Liver (tissue), 5 donors: Measurements from ENCODE around the gene HEPHL1. TPM values are rescaled to one million over a fixed set of nuclear protein-coding genes. Genes with fewer than 3 reads are reported as not detected.

Source experiments
- polyA plus RNA-seq, 2 donors: library from polyadenylated mRNA; stranded (reverse) in 1 of 2; unstranded in 1 of 2; fragments of 200-250 nt in 1 of 2; fragments of >200 nt in 1 of 2; fragmentation: Nextera tagmentation in 1 of 2; extraction: Ambion mirVana in 1 of 2; gene quantifications; one replicate each; pipeline versions ENCODE4 v1.2.1 to v1.2.3, GENCODE V29; 2013 to 2015
- small RNA-seq: library from RNA; depleted of rRNA; stranded (forward); fragments of <200 nt; gene quantifications from one replicate; pipeline ENCODE3, GENCODE V24; 2014
- total RNA-seq, 2 donors: library from RNA; depleted of rRNA; stranded (reverse); fragments of >200 nt; gene quantifications; one replicate each; pipeline ENCODE4 v1.2.3, GENCODE V29; 2014
- donor health status: healthy.
- donor health status: healthy.
- donor health status: healthy.

The HEPHL1 gene
- total and polyA plus RNA-seq, 4 donors: 0.19 TPM; not detected in 3

Small RNA genes lying within 50 kb of the gene (small RNA-seq; reads per million reads assigned to genes)
- gene AP002795.1: not detected

Other genes with a start within 250 kb of the HEPHL1 start
- 10 to 100 TPM; 10.0 to 12.7 TPM for gene MED17, start 237.1 kb upstream of the HEPHL1 start, total RNA-seq
- 1 to 10 TPM; 2.8 to 5.0 TPM for gene MED17, start 237.1 kb upstream of the HEPHL1 start, polyA plus RNA-seq
- not detected for gene VSTM5, start 170.7 kb upstream of the HEPHL1 start, total RNA-seq
- under 1 TPM in 1 of 2 donors, not detected in 1; 0.05 TPM for gene VSTM5, start 170.7 kb upstream of the HEPHL1 start, polyA plus RNA-seq
- 10 to 100 TPM in 1 of 2 donors, 1 to 10 TPM in 1; 9.9 to 14.1 TPM for gene PANX1, start 107.5 kb downstream of the HEPHL1 start, total RNA-seq
- gene PANX1, start 107.5 kb downstream of the HEPHL1 start, polyA plus RNA-seq: 1 to 10 TPM; 6.4 to 6.8 TPM